GM12878 (cell line): ENCODE measurements around the gene HTT-AS. TPM values are rescaled to one million over a fixed set of nuclear protein-coding genes. Genes with fewer than 3 reads are reported as not detected.

ENCODE experiments used
- ATAC-seq: fragments of 200-7000 bp; cut with Tn5 transposase; 3 replicates; pipeline ENCODE4 v1.9.1; 2020; ENCODE audit warnings: mild to moderate bottlenecking, moderate library complexity
- BruUV-seq: library from RNA; stranded (reverse); fragments of 400-500 nt; replicated peaks from 2 replicates; lab custom pipeline; 2021; lab: Mats Ljungman, UMichigan
- CTCF ChIA-PET: fragments of 300-600 bp; sonication (Branson Sonifier 250); formaldehyde crosslinking; extraction: SDS; loops from one replicate; lab custom pipeline; 2021; ENCODE audit warnings: inconsistent platforms; lab: Yijun Ruan, JAX
- POLR2A ChIA-PET: fragments of 350-600 bp; formaldehyde crosslinking; extraction: SDS; loops from one replicate; lab custom pipeline; 2021; ENCODE audit warnings: inconsistent platforms; lab: Charles Lee
- RAD21 ChIA-PET: fragments of 300-600 bp; sonication (Branson Sonifier 250); formaldehyde crosslinking; loops from one replicate; lab custom pipeline; 2023; ENCODE audit warnings: antibody characterized with exemption; ENCODE audit not compliant: unreplicated experiment; lab: Charles Lee
- SMC1A ChIA-PET: fragments of 300-600 bp; sonication (Branson Sonifier 250); formaldehyde crosslinking; loops from one replicate; lab custom pipeline; 2023; ENCODE audit not compliant: unreplicated experiment, uncharacterized antibody; lab: Charles Lee
- DNase-seq: peaks from one replicate; pipeline ENCODE4 v3.0.0-alpha.2; 2011; ENCODE audit warnings: low read depth, low spot score
- FAIRE-seq: peaks from 3 replicates; lab custom pipeline; 2011; peaks lifted over from hg19 to GRCh38; lab: Jason Lieb, UNC
- H2AFZ ChIP-seq: 2 replicates; pipeline ENCODE4 v1.6.0; 2011; ENCODE audit warnings: low read depth, low read length, control low read depth; ENCODE audit not compliant: control insufficient read depth
- H3K27ac ChIP-seq: 2 replicates; pipeline ENCODE4 v1.5.1; 2011; ENCODE audit warnings: control low read depth; ENCODE audit not compliant: control insufficient read depth, insufficient read depth
- H3K27me3 ChIP-seq, 2 experiments: replicated peaks in 1 of 2; 2 replicates each; pipeline versions ENCODE4 v1.6.0 to v1.6.1; 2011; ENCODE audit warnings: low read length in 1 of 2; ENCODE audit not compliant: control insufficient read depth in 2 of 2, insufficient read depth in 2 of 2
- H3K36me3 ChIP-seq, 2 experiments: 2 replicates each; pipeline ENCODE4 v1.5.1; 2011; ENCODE audit warnings: low read length in 1 of 2; ENCODE audit not compliant: control insufficient read depth in 2 of 2, insufficient read depth in 2 of 2
- H3K4me1 ChIP-seq: 2 replicates; pipeline ENCODE4 v1.6.1; 2011; ENCODE audit warnings: mild to moderate bottlenecking, low read length, moderate library complexity, mixed read lengths; ENCODE audit not compliant: control insufficient read depth, insufficient read depth
- H3K4me2 ChIP-seq: 2 replicates; pipeline ENCODE4 v1.6.0; 2011; ENCODE audit warnings: control low read depth; ENCODE audit not compliant: control insufficient read depth, insufficient read depth
- H3K4me3 ChIP-seq: fragments of 200-600 bp; sonication (generic); 2 replicates; pipeline ENCODE4 v1.5.1; 2016
- H3K79me2 ChIP-seq: 2 replicates; pipeline ENCODE4 v1.6.0; 2011; ENCODE audit warnings: low read length; ENCODE audit not compliant: control insufficient read depth, insufficient read depth
- H3K9ac ChIP-seq: 2 replicates; pipeline ENCODE4 v1.8.0; 2011; ENCODE audit warnings: low read length, control low read depth, mixed read lengths; ENCODE audit not compliant: control insufficient read depth, insufficient read depth
- H3K9me3 ChIP-seq: replicated peaks from 3 replicates; pipeline ENCODE4 v1.5.1; 2011; ENCODE audit warnings: mild to moderate bottlenecking, low read length; ENCODE audit not compliant: control insufficient read depth, insufficient read depth
- H4K20me1 ChIP-seq: 2 replicates; pipeline ENCODE4 v1.6.0; 2011; ENCODE audit not compliant: control insufficient read depth, insufficient read depth
- BRCA1 ChIP-seq: IDR thresholded peaks from 2 replicates; pipeline ENCODE4 v1.6.1; 2011; ENCODE audit warnings: low read depth, low read length, improper control_type of control experiment
- FOS ChIP-seq: IDR thresholded peaks from 3 replicates; pipeline ENCODE4 v1.6.1; 2011; ENCODE audit warnings: borderline replicate concordance; ENCODE audit not compliant: insufficient read length; ENCODE audit errors: extremely low read depth
- FOXM1 ChIP-seq: IDR thresholded peaks from 2 replicates; pipeline ENCODE4 v1.6.1; 2012; ENCODE audit warnings: low read depth, mild to moderate bottlenecking, inconsistent platforms, low read length, moderate library complexity
- GABPA ChIP-seq: IDR thresholded peaks from 2 replicates; pipeline ENCODE4 v1.6.1; 2014; ENCODE audit warnings: antibody characterized with exemption, low read depth, mild to moderate bottlenecking, inconsistent platforms
- HDAC6 ChIP-seq: fragments of 200-600 bp; sonication (generic); IDR thresholded peaks from one replicate; pipeline ENCODE4 v1.8.0; 2017; ENCODE audit warnings: antibody characterized with exemption; ENCODE audit not compliant: unreplicated experiment
- NBN ChIP-seq: fragments of 450-650 bp; IDR thresholded peaks from 2 replicates; pipeline ENCODE4 v1.6.1; 2016
- NFXL1 ChIP-seq: fragments of 450-650 bp; IDR thresholded peaks from 2 replicates; pipeline ENCODE4 v1.6.1; 2017; ENCODE audit warnings: antibody characterized with exemption, mild to moderate bottlenecking, borderline replicate concordance
- RB1 ChIP-seq: fragments of 450-650 bp; formaldehyde crosslinking; IDR thresholded peaks from 2 replicates; pipeline ENCODE4 v1.6.1; 2017; ENCODE audit warnings: mild to moderate bottlenecking, borderline replicate concordance
- TBL1XR1 ChIP-seq: IDR thresholded peaks from 2 replicates; pipeline ENCODE4 v1.6.1; 2012; ENCODE audit warnings: low read depth, low read length, improper control_type of control experiment
- TCF12 ChIP-seq: IDR thresholded peaks from 2 replicates; pipeline ENCODE4 v1.6.1; 2011; ENCODE audit warnings: low read depth, mild to moderate bottlenecking, low read length
- ZBTB11 ChIP-seq: fragments of 450-650 bp; formaldehyde crosslinking; IDR thresholded peaks from 2 replicates; pipeline ENCODE4 v1.5.0; 2022; ENCODE audit warnings: mild to moderate bottlenecking, missing genetic modification characterization
- WGBS: methylation state at CpG from one replicate; pipeline ENCODE4 v1.1.6; 2016; ENCODE audit warnings: low lambda C conversion rate; ENCODE audit not compliant: insufficient replicate concordance, insufficient coverage; ENCODE audit errors: missing lambda C conversion rate; 5-methylcytosine and 5-hydroxymethylcytosine counted together
- in situ Hi-C: fragments of 300-500 bp; cut with MboI; formaldehyde crosslinking; loops from 9 replicates; pipeline ENCODE4 v1.14.3; 2018; ENCODE audit warnings: mixed read lengths
- intact Hi-C: fragments of 100-400 bp; cut with micrococcal nuclease; formaldehyde crosslinking; loops from one replicate; pipeline ENCODE4 v1.14.2; 2022; ENCODE audit not compliant: unreplicated experiment
- polyA plus RNA-seq, 11 experiments: library from polyadenylated mRNA; depleted of rRNA in 4 of 11; unstranded in 6 of 11; stranded (reverse) in 5 of 11; fragments of >200 nt; fragmentation: Nextera tagmentation in 4 of 11; fragmentation: Illumina TruSeq in 1 of 11; extraction: Ambion mirVana in 4 of 11; extraction: Trizol in 1 of 11; gene quantifications; 1 replicate in 1 of 11; 2 replicates in 10 of 11; pipeline versions ENCODE4 v1.2.1 to v1.2.3, GENCODE V29; 2011 to 2016; ENCODE audit warnings: inconsistent platforms in 2 of 11, missing spikeins in 2 of 11, low read depth in 1 of 11
- total RNA-seq, 4 experiments: library from RNA; depleted of rRNA in 3 of 4; stranded (reverse); fragments of >200 nt in 3 of 4; fragmentation: Illumina TruSeq in 1 of 4; extraction: Trizol in 1 of 4; gene quantifications; 2 replicates each; pipeline versions ENCODE4 v1.2.1 to v1.2.3, GENCODE V29; 2013 to 2021
- TF ChIP-seq, protein P1 (sequence below): IDR thresholded peaks from 2 replicates; pipeline ENCODE4 v1.6.1; 2011; ENCODE audit warnings: borderline replicate concordance, low read depth, mild to moderate bottlenecking, moderate library complexity, low read length; ENCODE audit not compliant: insufficient read depth, poor library complexity, severe bottlenecking
- TF ChIP-seq, protein P2 (sequence below): fragments of 450-650 bp; IDR thresholded peaks from 2 replicates; pipeline ENCODE4 v1.6.1; 2017; ENCODE audit warnings: mild to moderate bottlenecking, low read depth, inconsistent platforms; ENCODE audit not compliant: poor library complexity, severe bottlenecking
- TF ChIP-seq, protein P3 (sequence below): fragments of 450-650 bp; IDR thresholded peaks from 2 replicates; pipeline ENCODE4 v1.6.1; 2017; ENCODE audit warnings: low read depth, mild to moderate bottlenecking, moderate library complexity

HTT-AS gene
- total and polyA plus RNA-seq, 10 of the 15 experiments (the other 5 are each of a cell fraction or from before 2014, with no cell fraction given), result not detected

GRCh38 chr4:3054169-3054759, 20.1 kb downstream of the HTT-AS start:
- Histone ChIP-seq H3K27me3 (no peaks in the 10 kb centered on the region), H3K36me3 (no peaks in the 10 kb centered on the region), H3K9ac (no peak overlapping the region), H2AFZ (no peak overlapping the region), H3K4me3 (no peak overlapping the region), H3K9me3 (peaks cover 12% of the 10 kb centered on the region), H3K79me2 (no peaks in the 10 kb centered on the region), H3K4me2 (no peak overlapping the region), H3K27ac (no peak overlapping the region), H4K20me1 (no peaks in the 10 kb centered on the region), H3K4me1 (peaks cover 10% of the 10 kb centered on the region)
- BruUV-seq, result no TSS peak
- no peak for ATAC-seq
- no peak for DNase-seq
- TF ChIP-seq TCF12, result no peak
- no peak for TF ChIP-seq HDAC6
- no peak for TF ChIP-seq FOXM1
- no peak for TF ChIP-seq FOS
- TF ChIP-seq GABPA, result no peak
- no peak for TF ChIP-seq BRCA1
- TF ChIP-seq NFXL1, result no peak
- TF ChIP-seq, protein P1, sequence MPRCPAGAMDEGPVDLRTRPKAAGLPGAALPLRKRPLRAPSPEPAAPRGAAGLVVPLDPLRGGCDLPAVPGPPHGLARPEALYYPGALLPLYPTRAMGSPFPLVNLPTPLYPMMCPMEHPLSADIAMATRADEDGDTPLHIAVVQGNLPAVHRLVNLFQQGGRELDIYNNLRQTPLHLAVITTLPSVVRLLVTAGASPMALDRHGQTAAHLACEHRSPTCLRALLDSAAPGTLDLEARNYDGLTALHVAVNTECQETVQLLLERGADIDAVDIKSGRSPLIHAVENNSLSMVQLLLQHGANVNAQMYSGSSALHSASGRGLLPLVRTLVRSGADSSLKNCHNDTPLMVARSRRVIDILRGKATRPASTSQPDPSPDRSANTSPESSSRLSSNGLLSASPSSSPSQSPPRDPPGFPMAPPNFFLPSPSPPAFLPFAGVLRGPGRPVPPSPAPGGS, result no peak
- TF ChIP-seq, protein P2, sequence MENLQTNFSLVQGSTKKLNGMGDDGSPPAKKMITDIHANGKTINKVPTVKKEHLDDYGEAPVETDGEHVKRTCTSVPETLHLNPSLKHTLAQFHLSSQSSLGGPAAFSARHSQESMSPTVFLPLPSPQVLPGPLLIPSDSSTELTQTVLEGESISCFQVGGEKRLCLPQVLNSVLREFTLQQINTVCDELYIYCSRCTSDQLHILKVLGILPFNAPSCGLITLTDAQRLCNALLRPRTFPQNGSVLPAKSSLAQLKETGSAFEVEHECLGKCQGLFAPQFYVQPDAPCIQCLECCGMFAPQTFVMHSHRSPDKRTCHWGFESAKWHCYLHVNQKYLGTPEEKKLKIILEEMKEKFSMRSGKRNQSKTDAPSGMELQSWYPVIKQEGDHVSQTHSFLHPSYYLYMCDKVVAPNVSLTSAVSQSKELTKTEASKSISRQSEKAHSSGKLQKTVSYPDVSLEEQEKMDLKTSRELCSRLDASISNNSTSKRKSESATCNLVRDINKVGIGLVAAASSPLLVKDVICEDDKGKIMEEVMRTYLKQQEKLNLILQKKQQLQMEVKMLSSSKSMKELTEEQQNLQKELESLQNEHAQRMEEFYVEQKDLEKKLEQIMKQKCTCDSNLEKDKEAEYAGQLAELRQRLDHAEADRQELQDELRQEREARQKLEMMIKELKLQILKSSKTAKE, result no peak
- no peak for TF ChIP-seq RB1
- no peak for TF ChIP-seq NBN
- TF ChIP-seq, protein P3, sequence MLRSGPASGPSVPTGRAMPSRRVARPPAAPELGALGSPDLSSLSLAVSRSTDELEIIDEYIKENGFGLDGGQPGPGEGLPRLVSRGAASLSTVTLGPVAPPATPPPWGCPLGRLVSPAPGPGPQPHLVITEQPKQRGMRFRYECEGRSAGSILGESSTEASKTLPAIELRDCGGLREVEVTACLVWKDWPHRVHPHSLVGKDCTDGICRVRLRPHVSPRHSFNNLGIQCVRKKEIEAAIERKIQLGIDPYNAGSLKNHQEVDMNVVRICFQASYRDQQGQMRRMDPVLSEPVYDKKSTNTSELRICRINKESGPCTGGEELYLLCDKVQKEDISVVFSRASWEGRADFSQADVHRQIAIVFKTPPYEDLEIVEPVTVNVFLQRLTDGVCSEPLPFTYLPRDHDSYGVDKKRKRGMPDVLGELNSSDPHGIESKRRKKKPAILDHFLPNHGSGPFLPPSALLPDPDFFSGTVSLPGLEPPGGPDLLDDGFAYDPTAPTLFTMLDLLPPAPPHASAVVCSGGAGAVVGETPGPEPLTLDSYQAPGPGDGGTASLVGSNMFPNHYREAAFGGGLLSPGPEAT, result no peak
- no peak for TF ChIP-seq TBL1XR1
- no peak for TF ChIP-seq ZBTB11 (CRISPR knock-in tag)
- FAIRE-seq, result no peak
- ChIA-PET RAD21 (no interaction called here), POLR2A (no interaction called here), SMC1A (no interaction called here), CTCF (interaction anchor here (2.0 kb wide), 1 partner anchor 14 kb away, joined by 6 read pairs; no protein-coding TSS in a partner anchor)
- intact Hi-C loops, result no loop called here
- in situ Hi-C loops, result no loop called here
- WGBS, result 100% methylated on average over 2 of the region's 2 CpGs
